Activated CD4-positive, alpha-beta T cell treated with anti-CD3 and anti-CD28 coated beads, Interleukin-2, amount 50 U/mL, for 48 hours (primary cell): ENCODE measurements around the gene B4GALT6.

Source experiments
- DNase-seq, 2 experiments: peaks; one replicate each; pipeline ENCODE4 v3.0.0-alpha.2; 2020

The B4GALT6 gene

DNA sequence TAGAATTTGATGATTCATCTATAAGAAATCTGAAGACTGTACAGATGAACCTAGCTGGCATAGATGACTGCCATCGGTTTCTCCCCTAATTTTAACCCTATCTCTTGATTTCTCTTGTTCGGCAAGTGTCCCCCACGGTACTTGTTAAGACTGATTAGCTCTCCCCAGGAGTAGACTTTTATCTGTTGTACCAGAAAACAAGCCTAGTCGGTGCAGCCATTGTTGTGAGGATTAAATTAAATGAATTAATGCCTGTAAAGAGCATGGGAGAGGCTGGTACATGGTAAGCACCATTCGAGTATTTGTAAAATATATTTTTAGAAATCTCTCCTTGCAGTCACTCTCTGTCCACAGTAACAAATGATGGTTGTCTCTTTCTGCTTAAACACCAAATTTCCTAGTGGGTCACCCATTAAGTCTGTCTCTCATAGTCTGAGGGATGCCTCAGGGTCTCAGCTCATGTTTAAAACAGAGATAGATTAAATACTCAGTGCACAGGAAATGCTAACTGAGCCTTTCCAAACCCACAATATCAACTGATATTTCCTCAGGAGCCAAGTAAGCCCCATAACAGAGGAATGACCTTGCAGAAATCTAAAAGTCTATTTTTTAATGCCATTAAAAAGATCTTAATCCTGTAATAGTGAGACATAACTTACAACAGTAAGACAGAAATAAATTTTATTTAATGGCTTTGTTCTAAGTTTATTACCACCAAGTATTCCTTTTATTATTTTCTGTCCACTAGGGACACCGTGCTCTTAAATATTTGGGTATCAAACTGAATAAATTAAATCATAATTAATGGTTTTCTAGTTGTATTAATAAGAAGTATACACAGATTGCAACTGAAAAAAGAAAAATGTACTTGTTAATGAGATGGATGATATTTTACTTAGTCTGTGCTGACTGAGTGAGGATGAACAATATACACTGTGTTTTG lies 2.9 kb upstream of the B4GALT6 start:
- no peak for DNase-seq

DNA sequence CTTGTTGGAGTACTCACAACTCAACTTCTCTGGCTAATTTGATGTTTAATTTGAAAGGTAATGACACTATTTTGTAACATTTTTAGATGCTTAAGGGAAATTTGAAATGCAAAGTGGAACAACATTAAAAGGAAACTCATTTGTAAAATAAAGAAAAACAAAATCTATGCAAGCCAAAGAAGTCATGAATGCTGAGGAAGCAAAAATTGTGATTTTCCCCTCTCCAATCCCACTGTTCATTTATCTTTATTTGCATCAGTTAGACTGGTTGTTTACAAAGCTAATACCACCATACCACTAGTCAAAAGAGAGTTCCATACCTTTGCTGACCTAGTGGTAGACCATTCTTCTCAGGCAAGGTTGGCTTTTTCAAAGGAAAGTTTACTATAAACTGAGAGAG lies 2.2 kb upstream of the B4GALT6 start:
- DNase-seq: no peak

DNA sequence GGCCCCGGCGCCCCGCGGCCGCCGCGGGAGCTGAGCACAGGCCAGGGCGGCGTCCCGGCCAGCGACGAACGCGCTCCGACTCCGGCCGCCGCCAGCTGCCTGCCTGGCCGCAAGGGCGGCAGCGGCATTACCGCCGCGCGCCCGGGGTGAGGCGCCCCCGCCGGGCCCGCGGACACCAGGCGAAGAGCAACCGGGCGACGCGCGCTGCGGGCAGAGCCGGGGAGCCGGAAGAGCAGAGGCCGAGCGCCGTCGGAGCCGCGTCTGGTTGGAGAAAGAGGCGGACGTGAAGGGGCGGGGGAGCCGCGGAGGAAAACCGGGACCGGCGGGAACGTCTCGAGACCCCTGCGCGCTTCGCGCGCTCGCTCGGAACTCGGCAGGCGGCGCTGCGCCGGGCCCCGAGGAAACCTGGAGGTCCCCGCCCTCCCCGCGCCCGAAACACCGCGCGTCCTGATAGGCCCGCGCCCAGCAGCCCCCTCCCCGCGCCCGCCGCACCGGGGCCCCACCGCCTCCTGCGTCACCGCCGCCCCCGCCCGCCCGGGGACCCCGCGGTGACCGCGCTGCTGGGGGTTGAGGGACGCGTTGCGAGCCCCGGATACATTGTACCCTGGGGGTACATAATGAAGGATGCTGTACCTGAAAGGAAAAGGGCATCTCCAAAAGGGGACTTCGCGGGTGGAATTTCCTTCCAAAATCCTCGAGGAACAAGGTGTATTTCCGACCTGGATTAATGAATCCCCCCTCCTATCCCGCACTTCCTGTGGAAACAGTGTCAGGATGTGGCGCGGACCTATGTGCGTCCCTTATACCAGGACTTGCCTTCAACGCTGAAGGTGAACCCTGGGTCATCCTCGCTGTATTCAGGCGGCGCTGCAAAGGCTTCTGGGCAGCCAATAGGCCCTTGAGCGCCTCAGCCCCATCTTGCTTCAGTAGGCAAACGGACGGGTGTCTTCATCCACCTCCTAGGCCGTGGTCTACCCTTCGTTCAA lies 1.0 kb upstream of the B4GALT6 start:
- peak; percentile 50 to 64 for DNase-seq

DNA sequence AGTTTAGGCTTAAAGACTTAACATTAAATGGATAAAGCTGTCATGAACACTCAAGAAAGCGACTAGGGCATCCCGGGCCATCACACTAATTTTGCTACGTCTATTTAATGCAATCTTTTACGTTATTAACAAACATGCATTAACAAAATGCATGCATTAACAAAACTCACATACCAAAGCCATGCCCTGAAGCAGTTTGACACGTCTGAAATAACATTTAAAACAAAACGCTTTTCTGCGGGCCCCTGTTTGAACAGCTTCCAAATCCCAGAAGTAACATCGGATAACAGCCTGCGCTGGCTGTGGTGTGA lies 458 bp downstream of the B4GALT6 start:
- DNase-seq: no peak

DNA sequence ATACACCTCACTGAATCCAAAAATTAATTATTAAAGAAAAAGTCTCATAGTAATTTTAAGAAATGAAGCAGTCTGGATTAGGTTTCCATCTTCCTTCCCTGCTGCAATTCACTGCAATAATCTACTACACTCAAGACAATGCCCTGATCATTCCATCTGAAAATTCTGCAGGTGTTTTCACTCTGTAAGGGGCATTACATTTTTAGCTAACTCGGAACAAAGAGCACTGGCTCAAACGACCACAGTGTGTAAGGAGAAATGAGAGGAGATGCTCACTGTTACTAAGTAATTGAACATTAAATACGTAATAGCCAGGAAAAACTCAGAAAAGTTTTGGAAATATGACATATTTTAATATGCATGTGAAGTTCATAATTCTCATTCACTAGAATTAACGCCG lies 1.3 kb downstream of the B4GALT6 start:
- no peak for DNase-seq

DNA sequence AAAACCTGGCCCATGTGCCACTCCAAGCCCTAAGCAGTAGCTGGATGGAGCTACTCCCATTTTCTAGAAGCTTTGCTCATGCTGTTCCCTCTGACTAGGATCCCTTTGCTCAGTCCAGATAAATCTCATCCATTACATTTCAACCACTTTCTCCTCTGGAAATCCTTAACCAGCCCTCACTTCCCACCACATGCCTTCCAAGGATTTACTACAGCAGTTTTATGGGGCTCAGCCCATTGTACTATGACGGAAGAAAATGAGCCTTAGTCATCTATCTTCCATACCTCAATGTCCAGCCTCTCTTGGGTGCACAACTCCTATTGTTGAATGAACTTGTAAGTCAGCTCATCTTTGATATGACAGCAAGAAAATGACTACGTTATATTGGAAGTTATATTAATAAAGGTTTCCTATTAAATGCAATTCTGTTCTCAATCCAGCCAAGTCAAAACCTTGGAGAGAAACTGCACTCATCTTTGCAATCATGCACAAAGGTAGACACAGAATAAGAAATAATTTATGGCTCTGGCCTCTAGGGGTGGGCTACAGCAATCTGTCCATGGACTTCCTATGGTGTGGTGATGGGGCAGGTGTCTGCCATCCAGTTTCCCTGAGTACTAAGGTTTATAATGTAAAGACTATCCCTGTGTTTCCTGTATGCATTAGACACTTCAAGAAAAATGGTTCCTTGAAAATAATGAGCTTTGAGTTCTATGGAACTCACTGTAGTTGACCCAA lies 3.4 kb downstream of the B4GALT6 start:
- no peak for DNase-seq

DNA sequence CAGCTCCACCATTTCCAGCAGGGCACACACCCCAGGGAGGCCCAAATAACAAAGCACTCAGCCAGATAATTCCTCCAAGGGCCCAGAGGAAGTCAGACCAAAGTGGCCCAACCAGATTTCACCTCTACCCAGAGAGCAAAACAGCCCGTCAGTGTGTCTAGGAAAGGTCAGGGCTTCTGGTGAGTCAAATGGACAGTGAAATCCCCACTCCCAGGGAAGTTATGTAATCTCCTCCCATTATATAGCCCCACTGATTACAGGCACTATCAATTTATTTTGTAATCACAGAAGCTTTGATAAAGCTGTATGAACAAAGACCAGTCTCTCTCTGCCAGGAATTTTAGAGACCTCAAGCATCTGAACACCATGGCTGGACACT lies 4.0 kb downstream of the B4GALT6 start:
- DNase-seq: no peak

DNA sequence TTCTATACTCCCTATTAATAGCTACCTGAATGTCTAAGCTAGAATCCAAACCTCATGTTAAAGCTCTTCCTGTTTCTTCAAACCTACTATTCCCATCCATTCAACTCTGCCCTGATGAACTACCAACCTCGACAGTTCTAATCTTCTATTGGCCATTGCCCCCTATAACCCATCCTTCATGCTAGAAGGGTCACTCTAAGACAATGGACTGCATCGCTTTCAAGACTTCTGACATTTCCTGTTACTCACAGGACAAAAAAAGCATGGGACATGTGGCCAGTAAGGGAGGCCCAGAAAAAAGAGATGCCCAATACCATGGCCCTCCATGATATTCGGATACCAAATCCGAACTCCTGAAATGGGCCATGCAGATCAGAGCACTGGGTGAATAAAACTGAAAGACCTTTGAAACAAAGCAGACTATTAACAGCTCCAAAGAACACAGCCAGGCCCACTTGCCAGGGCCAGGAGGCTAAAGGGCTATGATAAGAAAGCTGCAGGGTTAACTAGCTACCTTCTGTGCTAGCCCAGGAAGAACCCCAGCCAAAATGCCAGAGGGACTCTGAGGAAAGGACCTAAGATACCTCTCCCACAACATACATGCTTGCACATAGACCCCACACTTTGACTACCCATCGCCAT lies 4.5 kb downstream of the B4GALT6 start:
- no peak for DNase-seq

DNA sequence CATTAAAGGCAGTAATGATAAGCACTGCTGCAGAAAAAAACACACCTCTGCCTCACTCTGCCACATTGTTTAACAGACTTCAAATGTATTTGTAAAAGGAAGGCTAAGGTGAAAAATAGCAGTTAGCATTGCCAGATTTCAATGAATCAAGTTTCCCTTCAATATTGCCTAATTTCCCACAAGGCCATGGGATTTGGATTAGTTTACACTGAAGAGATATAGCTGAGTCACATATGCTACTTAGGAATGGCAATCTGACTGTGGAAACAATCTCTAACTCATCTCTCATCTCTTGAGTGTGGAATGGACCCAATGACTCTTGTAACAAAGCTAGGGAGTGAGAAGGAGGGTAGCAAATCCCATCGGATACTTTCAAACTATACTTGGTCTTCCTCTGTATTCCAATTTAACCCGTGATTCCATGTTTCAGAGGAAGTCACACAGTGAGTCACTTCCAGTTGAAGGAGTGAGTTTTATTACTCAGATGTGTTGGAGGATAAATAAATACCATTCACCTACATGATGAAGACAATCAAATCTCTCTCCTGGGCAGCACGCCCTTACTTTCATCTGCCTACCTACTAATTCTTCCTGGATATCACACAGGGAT lies 5.1 kb downstream of the B4GALT6 start:
- DNase-seq: no peak

DNA sequence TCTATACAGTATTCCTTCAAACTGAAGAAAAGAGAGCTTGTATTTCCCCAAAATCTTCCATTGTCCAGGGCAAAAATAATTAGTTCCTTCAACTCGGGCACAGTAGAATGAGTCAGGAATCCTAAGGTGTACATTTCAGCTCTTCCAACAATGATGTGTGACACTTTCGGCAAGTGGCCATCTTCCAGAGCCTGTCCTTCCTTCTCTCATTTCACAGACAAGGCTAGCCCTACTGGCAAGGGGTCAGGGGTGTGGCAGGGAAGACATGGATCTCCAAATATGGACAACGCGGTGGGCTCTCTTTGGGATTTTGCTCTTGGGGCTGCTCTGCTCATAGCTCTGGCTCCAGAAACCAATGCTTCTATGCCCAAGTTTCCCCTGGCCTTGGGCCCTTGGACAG lies 6.0 kb downstream of the B4GALT6 start:
- no peak for DNase-seq

DNA sequence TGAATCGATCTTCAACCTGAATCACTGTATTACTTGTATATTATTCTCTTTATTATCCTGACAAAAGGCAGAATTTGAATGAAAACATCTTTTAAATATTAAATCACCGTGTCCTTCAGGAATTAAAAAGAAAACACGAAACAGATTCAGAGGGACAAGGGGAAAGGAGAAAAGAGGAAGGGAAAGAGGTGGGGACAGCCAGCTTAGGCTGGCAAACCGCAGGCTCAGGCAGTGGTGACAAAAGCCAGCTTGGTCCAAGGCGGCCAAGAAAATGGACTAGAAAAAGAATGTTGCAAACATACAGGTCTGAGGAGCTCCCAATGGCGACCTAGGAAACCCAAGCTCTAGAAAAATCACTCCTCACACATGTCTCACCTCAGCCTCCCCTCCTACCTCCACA lies 6.8 kb downstream of the B4GALT6 start:
- no peak for DNase-seq

DNA sequence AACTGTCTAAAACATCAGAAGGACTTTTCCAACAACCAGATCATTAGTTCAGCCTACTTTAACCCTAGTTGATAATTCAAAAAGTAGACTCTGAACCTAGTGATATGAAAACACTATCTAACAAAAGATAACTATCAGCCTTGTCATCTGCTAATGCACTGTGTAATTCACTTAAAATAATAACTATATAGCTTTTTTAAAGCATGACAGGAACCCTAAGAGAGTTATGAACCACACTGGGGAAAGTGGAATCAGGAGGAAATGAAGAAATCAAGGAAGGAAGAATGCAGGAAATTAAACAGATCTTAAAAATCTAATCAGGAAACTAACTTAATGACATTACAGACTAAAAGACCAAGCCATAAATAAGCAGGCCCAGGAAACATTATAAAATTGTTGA lies 9.0 kb downstream of the B4GALT6 start:
- DNase-seq: no peak

DNA sequence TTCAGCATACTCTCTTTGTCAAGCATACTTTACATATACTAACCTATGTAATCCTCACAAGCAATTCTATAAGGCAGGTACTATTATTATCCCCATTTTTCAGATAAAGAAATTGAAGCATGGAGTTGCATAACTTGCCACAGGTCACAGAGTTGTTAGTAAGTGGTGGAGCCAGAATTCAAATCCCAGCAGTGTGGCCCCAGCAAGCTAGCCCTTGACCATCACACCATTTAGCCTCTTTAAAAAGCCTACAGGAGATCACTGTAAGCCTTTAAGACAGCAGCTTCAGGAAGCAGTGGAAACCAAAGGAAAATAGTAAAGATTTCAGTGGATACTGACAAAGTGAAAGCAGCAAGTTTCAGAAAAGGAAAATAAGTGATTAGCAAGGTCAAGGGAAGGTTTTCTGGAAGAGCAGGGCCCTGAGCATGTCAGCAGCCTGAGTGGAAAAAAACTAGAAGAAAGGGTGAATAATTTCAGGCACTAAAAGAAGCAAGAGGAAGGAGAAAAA lies 11.7 kb downstream of the B4GALT6 start:
- DNase-seq: no peak

DNA sequence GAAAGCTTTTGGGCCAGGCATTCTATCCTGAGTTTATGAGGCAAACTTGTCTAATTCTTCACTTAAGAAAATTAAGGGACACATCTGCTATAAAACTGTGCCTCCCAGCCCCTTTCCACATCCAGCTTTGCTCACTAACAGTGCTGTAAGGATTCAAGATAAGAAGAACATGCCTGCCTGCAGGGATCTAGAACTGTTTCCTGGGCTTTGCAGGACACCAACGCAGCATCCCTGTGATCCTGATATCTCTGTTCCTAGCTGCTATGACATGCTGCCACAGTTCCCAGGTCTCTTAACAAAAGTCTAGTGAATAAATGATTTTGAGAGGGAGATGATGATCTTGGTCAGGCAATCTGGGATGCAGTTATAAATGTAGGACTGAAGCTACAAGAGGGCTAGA lies 12.4 kb downstream of the B4GALT6 start:
- no peak for DNase-seq

DNA sequence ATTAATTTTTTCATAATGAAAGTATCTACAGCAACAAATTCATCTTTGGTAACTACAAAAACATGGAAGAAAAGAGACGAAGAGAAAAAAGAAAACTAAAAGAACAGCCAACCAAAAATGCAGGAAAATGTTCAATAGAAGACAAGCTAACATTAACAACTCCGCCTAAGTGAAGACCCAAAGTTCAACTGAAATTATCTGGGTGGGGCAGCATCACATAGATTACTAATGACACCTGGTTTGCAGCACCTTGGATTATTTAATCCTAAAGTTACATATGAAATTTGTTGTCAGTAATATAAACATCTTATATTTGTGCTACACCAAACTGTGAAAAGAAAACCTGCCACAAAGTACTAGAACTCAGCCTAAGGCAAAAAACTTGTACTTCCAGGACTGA lies 14.8 kb downstream of the B4GALT6 start:
- no peak for DNase-seq

DNA sequence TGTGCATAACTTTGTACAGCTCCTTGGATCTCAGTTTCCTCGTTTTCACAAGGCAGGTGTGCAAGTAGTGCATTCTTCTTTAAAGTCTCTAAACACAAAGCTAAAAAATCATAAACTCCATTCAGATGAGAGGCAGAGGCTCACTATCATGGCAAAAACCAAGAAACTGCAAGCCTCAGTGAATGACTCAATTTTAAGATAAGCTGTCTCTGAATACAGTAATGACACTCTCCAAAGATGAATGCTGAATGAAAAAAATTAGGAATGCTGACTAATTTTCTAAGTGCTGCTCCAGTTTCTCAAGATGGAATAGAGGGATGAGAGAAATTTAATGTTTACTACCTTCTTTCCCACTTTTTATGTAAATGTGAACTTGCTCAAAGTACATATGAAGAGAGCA lies 17.2 kb downstream of the B4GALT6 start:
- DNase-seq: no peak

DNA sequence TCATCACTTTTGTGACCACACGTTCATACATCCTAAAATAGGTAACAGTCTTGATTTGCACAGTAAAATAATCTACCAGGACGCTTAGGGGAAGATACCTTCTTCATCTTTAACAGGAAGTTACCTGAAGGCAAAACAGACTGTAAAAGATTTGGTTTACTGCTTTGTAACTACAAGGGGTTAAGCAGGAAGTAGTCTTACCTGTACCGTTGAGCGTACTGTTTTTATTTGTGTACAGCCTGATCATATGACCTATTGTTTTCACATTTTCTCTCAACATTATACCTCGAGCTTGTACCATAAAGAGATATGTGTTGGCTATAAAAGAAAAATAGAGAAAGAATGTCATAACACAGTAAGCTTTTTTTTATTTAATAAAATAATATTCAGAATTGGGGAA lies 18.3 kb downstream of the B4GALT6 start:
- no peak for DNase-seq

DNA sequence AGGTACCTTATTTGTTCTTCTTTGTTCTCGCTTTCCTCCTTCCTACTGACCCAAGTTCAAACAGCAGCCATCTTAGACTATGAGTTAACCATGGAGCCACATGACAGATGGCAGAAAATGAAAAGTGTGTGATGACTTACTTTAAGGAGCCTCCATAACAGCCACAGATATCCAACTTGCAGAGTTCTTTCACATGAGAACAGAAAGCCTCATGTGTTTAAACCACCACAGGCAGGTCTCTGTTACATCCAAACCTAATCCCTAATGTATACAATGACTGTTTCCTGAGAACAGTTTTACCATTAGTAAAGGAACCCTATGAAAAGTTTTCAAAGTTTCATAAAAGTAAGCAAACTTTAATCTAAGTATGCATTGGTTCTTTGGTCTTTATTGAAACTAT lies 20.3 kb downstream of the B4GALT6 start:
- no peak for DNase-seq

DNA sequence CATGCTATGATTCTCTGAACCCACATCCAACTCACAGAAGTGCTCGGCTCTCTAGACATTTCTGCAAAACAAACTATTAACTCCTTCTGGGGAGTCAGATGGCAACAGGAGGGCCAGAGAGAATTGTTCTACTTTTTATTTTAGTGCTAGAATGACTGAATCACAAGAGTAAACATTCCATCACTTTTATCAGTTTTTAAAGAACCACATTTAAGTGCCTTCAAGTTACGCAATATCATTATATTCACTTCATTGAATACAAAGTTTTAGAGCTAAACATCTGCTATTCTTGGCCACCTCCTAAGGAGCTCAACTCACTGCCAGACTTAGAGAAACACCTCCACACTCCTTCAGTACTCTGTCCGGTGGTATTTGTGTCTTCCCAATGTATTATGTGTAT lies 22.4 kb downstream of the B4GALT6 start:
- no peak for DNase-seq

DNA sequence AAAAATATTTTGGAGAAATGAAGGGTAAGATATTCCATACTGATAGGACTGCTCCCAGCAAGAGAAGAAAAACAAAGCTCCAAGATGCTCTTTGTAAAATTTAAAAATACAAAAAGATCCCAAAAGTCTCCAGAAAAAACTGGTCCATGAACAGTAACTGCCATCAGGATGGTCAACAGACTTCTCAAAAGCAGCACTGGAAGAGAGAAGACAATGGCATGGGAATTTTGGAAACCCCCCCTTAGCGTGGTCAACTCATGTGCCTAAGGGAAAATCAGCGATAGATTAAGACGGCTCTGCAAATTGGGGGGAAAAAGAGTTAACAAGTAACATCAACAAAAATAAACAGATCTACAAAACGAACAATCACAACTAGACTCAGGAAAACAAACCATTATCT lies 23.6 kb downstream of the B4GALT6 start:
- no peak for DNase-seq

DNA sequence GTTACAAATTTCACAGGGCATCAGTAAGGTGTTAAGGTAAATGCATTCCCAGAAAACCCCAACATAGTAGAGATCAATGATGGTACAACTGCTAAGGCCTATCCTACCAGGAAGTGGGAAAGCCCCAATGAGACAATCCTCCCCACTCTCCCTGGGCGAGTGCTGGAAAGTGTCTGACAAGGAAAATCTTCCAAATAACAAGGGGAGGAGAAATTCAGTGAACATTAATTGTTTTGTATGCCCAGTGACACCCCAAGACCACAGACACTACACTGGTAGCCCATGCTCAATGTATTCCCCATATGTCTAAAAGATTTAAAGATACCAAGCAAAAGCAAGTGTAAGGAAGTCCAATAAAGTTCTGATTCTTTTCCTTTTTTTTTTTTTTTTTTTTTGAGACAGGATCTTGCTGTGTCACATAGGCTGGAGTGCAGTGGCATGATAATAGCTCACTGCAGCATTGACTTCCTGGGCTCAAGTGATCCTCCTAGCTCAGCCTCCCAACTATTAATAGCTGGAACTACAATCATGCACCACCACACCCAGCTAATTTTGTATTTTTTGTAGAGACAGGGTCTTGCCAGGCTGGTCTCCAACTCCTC lies 24.7 kb downstream of the B4GALT6 start:
- DNase-seq: no peak
